ENCODE data around the gene MCC.
"Not testable (repeated sequence)": the region's sequence is repeated elsewhere in the genome, so short reads cannot be mapped to it uniquely, and the experiment has no call there.

The MCC gene

DNA sequence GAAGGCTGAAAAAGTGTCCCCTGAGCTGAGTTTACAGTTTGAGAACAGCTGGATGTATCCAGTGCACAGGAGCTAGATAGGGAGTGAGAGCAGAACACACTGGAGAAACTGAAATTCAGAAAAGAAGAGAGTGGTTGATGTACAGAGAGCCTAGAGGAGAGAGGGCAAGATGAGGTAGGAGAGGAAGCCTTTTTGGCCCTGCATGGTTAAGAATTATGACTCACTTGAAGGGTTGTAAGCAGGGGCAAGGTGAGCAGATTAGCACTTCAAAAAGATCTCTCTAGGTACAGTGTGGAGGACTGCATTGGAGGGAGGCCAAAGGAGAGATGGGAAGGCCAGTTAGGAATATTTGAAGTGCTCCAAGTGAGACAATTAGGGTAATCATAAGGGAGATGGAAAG, 25.2 kb downstream of the MCC start:
- H3K27ac ChIP-seq, result no peak overlapping the region
- TF ChIP-seq ZFX (IDR thresholded peaks at IDR 0.05) (no peak), CTCF (conservative IDR thresholded peaks at IDR 0.05) (no peak)

DNA sequence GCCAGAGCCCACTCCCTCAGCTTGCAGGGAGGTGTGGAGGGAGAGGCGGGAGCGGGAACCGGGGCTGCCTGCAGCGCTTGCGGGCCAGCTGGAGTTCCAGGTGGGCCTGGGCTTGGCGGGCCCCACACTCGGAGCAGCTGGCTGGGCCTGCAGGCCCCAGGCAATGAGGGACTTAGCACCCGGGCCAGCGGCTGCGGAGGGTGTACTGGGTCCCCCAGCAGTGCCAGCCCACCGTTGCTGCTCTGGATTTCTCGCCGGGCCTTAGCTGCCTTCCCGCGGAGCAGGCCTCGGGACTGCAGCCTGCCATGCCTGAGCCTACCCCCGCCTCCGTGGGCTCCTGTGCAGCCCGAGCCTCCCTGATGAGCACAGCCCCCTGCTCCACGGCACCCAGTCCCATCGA, 31.1 kb downstream of the MCC start:
- H3K27ac ChIP-seq, result not testable (repeated sequence)

- TF ChIP-seq ZFX (IDR thresholded peaks at IDR 0.05), result no peak
- no peak for TF ChIP-seq CTCF (conservative IDR thresholded peaks at IDR 0.05)
- no peak overlapping the region for H3K27ac ChIP-seq
Measured at GRCh38 chr5:113452941-113453340, 35.3 kb downstream of the MCC start.

DNA sequence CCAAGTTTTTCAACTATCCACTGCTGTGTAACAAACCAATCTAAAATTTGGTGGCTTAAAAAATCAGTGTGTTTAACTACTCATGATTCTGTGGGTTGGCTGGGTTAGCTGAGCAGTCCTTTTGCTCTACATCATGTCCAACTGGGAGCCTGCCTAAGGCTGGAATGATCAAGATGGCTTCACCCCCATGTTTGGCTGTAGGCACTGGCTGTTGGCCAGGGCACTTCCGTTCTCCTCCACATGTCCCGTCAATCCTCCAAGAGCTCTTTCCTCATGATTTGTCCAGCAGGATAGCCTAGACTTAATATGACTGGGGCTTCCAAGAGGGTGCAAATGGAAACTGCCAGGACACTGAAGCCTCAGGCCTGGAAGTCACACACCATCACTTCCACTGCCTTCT, 36.5 kb downstream of the MCC start:
- H3K27ac ChIP-seq, result no peak overlapping the region
- TF ChIP-seq ZFX (IDR thresholded peaks at IDR 0.05), result no peak
- TF ChIP-seq CTCF (conservative IDR thresholded peaks at IDR 0.05), result no peak

DNA sequence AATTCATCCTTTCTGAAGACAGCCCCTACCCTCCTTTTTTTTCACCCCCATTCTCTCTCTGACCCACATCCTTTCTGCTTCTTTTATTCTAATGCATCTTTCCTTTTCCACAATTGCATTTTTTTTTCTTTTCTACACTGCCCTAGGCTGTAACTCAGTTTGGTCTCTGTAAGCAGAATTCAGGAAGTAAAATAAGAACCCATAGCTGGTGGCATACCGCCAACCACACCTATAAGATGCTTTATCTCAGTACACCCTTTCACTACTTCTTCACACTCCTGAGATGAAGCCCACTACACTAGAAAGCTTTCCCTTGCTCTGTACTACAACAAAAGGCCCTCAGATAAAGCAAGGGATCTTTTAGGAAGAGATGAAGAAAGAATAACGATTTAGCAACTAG, 37.3 kb downstream of the MCC start:
- TF ChIP-seq CTCF (conservative IDR thresholded peaks at IDR 0.05) (no peak), ZFX (IDR thresholded peaks at IDR 0.05) (no peak)
- no peak overlapping the region for H3K27ac ChIP-seq

GRCh38 chr5:113450462-113450861, 37.8 kb downstream of the MCC start:
- no peak overlapping the region for H3K27ac ChIP-seq
- TF ChIP-seq ZFX (IDR thresholded peaks at IDR 0.05), result no peak
- TF ChIP-seq CTCF (conservative IDR thresholded peaks at IDR 0.05), result no peak

GRCh38 chr5:113448252-113448651, 40.0 kb downstream of the MCC start:
- TF ChIP-seq CTCF (conservative IDR thresholded peaks at IDR 0.05) (no peak), ZFX (IDR thresholded peaks at IDR 0.05) (no peak)

DNA sequence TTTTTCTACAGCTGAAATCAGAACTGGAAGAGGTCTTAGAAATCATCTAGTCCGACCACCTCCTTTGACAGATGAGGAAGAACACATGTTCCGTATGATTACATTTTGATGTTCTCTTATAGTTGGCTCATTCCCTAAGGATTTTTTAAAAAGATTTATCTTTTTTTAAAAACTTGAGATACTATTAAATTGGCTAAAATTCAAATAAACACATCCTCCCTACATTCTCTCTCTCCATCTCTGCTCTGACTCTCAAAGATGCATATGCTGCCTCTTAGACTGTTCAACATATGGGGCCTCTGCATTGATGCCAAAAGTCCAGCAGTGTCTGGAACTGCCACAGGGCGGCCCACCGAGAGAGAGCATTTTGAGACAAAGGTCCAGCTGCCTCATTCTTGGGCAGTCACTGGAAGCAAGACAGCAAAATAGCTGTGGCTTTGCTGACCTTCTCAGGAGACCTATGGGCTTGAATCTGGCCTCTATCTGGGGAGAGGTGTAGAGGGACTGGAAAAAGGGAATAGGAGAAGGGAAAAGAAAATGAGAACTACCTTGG, 40.7 kb downstream of the MCC start:
- H3K27ac ChIP-seq, result no peak overlapping the region
- TF ChIP-seq ZFX (IDR thresholded peaks at IDR 0.05) (no peak), CTCF (conservative IDR thresholded peaks at IDR 0.05) (no peak)

More at GRCh38 chr5:113448252-113448651, 40.0 kb downstream of the MCC start:
- no peak overlapping the region for H3K27ac ChIP-seq
